IPS-NIHi11 (cell line): ENCODE results near the gene RABL2B.
A peak's percentile ranks its signal among the peaks of the same experiment; 100 is the strongest.

Experiments
- DNase-seq: peaks from one replicate; pipeline ENCODE4 v3.0.0; 2012; ENCODE audit warnings: mixed read lengths, low spot score

RABL2B gene

DNA sequence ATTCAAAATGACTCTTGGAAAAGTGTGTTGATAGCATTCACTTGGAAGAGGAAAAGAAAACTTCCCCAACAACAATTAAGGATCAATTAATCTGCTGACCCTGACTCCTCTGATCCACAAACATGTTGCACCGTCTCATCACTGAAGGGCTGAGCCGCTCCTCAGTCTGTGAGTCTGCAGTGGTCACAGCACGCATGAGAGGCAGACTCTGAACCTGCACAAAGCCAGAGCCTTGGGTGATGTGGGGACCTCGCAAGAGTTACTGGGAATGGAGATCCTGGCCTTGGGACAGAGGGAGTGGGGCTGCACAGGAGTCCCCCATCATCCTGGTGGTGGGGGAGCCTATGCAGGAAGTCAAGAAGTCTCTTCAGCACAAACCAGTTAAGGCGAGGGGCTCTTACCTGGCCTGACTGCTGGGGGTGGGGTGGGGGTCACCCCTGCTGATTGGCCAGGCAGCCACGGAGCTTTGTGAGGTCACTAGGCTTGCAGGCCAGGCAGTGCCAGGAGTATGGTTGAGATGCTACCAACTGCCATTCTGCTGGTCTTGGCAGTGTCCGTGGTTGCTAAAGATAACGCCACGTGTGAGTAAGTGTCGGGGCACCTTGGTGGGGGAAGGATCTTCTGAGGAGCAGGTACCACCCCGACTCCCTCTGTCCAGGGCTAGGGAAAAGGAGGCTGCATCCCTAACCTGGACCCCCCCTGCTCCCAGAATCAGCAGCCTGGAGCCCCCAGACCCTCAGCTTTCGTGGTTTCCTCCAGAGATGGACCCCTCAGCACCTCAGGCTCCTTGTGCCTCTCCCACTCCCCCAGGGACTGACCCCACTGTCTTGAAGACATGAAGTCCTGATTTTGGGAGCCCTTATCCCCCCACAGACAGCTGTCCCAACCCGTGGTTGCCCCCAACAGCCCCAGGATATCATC, 45.4 kb downstream of the RABL2B start, which contains the start of gene ACR:
ACR (plus strand) TSS at position 477 of the 921 bp plus-strand sequence; CDS start at position 509, 32 bp downstream.
- DNase-seq = no peak

- DNase-seq = no peak
Observed at GRCh38 chr22:50735739-50736030, 47.8 kb downstream of the RABL2B start.

DNA sequence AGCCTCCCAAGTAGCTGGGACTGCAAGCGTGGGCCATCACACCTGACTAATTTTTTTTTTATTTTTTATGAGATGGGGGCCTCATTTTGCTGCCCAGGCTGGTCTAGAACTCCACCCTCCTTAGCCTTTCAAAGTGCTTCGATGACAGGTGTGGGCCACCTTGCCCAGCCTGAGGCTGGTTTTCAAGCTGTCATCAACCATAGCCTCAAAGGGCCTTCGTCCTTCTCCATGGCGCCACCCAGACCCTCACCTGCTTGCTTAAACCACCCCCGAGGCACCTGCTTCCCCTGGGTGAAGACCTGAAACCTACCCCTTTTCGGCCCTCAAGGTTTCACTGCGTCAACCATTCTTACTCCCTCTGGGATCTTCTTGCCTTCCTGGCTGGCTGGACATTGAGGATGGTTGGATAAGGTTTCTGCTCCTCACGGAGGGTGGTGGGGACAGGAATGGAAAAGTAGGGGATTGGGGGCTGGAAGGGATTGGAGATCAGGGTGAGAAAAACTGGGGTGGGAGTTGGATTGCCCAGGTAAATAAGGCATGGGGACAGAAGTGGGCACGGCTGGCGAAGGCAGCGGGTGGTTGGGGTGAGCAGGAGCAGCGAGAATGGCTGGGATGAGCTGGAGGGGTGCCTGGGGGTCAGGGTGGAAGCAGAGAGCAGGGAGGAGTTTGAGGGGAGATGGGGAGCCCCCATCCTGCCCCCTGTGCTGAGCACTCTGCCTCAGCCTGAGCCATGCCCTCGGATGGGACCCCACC, 48.3 kb downstream of the RABL2B start:
- no peak for DNase-seq

GRCh38 chr22:50734343-50734771, 49.1 kb downstream of the RABL2B start:
- no peak for DNase-seq

DNA sequence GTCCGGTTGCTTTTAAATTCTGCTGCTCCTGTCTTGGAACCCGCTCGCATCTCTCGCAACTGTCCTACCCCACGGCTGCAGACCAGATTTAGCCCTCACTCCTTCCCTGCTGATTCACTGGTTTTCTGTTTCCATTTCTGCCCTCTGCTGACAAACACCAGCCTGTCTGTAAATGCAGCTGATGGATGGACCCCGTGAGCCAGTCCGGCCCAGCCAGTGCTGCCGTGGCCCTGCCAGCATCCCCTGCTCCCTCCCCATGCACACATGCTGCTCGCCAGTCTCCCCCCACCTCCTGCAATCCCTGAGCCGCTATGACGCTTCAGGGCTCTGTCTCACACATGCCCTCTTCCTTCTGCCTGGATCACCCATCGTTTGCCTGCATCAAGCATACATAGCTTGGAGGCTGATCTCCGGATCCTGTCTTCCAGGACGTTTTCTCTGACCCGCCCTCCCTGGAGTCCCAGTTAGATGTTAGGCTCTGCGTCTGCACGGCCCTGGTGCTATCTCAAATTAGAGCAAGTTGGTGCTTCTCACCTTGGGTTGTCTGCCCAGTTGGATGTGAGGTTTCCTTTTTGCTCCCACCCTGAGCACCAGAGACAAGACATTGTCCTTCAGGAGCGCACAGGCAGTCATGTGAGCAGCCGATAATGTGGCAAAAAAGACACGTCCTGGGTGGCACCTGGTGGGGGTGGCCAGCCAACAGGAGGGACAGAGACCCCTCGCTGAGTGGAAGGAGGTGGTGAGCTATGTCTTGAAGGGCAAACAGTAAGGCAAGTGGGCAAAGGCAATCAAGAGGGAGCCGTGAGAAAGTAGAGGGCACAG, 49.7 kb downstream of the RABL2B start:
- no peak for DNase-seq

GRCh38 chr22:50732681-50733080, 50.8 kb downstream of the RABL2B start:
- no peak for DNase-seq

- peak; percentile 78 for DNase-seq
Observed at GRCh38 chr22:50731811-50732624, 51.4 kb downstream of the RABL2B start.

DNA sequence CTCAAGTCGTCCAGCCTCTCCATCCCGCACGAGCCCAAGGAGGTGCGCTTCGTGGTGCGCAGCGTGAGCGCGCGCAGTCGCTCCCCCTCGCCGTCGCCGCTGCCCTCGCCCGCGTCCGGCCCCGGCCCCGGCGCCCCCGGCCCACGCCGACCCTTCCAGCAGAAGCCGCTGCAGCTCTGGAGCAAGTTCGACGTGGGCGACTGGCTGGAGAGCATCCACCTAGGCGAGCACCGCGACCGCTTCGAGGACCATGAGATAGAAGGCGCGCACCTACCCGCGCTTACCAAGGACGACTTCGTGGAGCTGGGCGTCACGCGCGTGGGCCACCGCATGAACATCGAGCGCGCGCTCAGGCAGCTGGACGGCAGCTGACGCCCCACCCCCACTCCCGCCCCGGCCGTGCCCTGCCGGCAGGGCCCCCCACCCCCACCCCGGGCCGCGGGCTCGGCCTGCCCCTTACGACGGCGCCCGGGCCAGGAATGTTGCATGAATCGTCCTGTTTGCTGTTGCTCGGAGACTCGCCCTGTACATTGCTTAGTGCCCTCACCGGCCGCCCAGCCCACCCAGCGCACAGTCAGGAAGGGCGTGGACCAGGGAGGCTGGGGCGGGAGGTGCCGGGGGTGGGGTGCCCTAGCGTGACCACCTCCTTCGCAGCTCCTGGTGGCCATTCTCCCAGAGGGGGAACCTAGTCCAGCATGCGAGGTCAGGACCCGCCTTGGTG, 52.3 kb downstream of the RABL2B start:
- DNase-seq = peak; percentile 58

DNA sequence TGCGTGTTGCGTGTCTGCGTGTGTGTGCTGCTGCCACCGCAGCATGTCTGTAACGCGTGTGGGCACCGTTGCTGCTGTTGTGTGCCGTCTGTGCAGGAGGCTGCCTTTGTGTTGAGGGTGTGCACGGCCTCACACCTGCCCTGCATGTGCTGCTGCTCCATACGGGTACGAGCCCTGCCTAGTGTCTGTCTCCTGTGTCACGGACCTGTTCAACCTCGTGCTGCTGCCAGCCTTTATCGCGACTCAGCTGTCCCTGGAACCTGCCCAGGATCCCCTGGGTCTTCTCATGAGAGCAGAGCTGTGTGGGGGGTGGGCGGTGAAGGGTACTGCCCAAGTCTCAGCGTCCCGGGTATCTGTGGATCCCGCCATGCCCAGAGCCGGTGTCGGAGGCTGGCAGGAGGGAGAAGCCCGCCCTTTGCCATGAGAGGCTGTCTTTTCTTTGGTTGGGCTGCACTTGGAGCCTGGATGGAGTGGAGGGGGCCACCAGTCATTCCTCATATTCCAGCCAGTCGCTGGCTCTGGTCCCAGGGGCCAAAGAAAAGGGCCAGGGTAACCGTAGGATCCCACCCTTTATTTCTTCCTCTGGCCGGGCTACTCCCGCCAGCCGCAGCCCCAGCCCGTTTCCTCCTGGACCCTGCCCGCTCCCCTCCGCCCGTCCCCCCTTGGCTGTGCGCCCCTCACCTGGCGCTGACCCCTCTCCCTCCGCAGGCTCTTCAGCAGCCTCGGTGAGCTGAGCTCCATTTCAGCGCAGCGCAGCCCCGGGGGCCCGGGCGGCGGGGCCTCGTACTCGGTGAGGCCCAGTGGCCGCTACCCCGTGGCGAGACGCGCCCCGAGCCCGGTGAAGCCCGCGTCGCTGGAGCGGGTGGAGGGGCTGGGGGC, 53.2 kb downstream of the RABL2B start:
- no peak for DNase-seq

GRCh38 chr22:50729391-50730012, 53.9 kb downstream of the RABL2B start:
- no peak for DNase-seq

- DNase-seq = no peak
Observed at GRCh38 chr22:50728523-50728931, 54.9 kb downstream of the RABL2B start.

DNA sequence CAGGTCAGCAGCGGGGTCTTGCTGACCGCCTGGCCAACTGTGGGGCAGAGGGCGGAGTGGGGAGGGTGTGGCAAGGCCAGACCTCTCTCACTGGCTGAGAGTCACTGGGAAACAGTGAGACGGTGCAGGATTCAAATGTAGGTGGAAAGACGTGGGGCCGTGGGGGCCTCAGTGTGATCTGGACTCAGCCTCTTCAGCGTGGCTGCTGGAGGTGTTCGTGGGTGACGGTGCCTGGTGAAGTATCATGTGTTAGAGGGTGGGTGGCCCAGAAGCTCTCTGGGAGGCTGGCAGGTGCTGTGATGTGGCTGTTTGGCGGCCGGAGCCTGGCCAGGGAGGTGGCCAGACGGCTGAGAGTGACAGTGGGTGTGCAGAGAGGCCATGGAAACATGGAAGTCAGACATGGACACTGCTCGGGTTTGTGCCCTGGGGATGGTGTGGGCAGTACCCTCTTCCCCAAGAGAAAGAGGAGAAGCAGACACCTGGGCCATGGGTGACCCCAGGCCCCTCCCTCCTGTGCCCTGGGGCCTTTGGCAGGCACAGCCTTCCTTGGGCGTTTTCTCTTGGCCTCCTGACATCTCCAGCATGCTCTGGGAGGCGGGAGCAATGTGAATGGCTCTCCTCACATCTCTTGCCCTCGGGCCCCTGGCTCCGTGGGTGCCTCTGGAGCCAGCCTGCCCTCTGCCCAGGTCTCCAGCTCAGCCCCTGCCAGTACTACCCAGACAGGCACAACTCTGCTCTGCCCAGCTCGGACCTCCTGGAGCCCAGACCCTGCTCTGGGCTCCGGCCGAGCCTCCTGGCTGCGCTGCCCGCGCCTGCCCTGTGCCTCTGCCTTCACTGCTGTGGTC, 55.5 kb downstream of the RABL2B start:
- DNase-seq = no peak

- DNase-seq = no peak
Observed at GRCh38 chr22:50726643-50727340, 56.6 kb downstream of the RABL2B start.

- no peak for DNase-seq
Observed at GRCh38 chr22:50725597-50725996, 57.8 kb downstream of the RABL2B start.

DNA sequence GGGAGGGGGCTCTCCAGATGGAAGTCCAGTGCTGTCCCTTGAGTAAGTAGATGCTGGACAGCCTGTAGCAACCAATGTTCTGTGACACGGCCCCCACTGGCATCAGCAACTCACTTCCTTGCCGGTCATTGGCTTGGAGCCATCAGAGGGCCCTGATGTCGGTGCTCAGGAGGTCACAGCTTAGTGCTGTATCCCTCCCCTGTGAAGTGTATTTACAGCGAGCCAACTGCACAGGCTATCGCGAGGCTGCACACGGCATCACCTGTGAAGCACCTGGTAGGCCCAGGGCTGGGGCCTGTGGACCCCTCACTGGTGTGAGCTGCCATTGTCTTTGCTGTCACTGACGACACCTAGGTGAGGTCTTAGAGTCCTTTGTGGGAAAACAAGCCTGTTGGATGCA, 58.8 kb downstream of the RABL2B start:
- no peak for DNase-seq

- no peak for DNase-seq
Observed at GRCh38 chr22:50723991-50724390, 59.4 kb downstream of the RABL2B start.

GRCh38 chr22:50722716-50723428, 60.6 kb downstream of the RABL2B start:
- no peak for DNase-seq
